ENCODE measurements around the gene ROPN1L.
"Not testable (repeated sequence)": the region's sequence is repeated elsewhere in the genome, so short reads cannot be mapped to it uniquely, and the experiment has no call there.

The ROPN1L gene

DNA sequence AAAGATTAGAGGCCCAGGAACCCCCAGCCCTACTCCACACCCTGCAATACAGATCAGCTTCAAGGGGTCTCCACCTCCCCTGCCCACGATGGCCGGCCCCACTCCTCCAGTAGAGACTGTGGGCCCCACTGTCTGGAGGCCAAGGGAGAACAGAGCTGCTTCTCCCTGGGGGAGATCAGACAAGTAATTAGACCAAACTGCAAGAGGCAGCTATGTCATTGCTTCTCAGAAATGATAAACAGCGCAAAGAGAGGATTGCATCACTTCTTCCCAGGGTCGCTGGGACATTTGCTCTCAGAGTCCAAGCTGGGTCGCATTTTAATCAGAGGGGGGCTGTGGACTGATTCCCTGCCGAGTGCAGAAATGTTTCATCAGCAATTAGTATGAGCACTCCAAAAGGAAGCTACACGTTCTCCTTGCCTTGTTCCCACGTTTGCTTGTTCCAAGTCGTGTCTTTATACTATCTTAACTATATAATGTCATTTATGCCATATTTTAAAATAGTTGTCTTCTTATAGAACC, 59.9 kb downstream of the ROPN1L start:
- no peak for DNase-seq (ENCODE audit: low read depth)

DNA sequence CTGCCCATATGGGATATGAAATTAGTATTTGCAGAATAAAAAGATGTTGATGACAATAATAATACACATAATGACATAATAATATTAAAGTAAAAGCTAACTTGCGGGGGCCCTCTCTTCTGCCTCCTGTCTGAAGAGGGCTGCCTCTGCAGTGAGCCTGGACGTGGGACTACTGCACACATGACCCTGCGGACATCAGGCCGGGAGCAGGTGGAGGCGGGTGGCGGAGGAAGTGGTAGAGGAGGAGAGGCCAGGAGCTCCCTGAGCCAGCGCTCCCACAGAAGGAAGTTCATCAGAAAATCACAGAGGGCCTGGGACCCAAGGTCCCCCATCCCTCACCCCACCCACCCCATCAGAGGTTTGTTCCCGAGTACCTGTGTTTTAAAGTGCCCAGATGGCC, 60.5 kb downstream of the ROPN1L start:
- DNase-seq (ENCODE audit: low read depth): no peak

DNA sequence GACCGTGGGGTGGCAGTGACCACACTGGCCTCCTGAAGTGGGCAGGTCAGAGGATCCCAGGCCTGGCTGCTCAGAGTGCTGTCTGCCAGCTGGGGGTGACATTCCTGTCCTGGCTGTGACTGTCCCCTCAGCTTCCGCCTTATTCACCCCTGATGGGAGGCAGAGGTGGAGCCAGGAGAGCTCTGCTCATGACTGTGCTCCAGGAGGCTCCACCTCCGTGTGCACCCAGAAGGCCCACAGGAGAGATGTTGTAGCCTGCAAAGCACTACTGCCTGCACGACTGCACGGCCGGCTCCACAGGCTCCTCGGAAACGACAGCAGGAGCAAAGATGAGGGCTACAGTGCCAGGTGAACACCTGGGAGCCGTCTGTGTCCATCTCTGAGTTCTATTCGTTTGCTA, 60.9 kb downstream of the ROPN1L start:
- no peak for DNase-seq (ENCODE audit: low read depth)

DNA sequence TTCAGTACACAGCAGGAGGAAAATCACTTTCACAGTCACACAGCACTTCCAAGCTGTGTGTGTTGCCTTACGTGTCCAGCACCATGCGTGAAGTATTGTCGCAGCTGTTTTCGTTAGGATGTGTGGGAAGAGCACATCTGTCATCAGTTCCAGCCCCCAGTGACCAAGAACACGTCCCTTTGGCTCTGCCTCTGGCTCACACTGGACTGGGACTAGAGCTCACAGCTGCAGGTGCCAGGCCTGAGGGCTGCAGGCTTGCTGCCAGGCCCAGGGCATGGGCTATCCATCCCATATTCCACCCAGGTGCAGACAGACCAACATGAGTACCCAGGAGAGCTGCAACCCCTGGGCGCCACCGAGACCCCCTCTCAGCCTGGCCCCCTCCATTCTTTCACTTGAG, 61.6 kb downstream of the ROPN1L start:
- no peak for DNase-seq (ENCODE audit: low read depth)

DNA sequence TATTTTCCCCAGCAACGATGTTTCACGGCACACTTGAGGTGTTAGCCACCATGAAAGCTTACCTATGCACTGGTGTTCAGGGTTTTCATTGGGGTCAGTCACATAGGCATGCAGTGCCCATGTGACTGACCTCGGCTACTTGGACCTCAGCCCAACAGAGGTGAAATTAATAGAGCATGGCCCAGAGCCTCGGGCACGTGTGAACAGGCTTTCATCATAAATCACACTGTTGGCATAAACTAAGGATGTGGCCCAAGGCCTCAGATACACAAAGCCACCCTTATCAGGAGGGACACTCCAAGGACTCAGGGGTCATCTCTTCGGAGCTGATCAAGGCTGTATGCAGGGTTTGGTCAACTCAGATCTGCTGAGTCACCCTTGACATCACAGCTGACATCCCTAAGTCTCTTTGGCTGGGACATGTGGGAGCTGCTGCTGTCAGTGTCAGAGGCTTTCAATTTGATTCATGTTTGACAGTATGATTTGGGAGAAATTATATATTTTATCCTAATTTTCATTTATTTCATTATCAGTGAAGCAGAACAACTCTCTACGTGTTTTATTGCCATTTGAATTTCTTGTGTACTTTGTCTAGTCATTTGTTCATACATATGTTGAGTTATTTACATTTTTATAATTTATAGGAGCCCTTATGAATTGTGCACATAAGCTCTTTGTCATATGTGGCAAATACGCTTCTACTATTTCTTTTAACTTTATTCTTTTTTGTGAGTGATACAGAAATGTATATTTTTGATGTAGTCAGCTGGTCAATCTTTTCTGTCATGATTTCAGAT, 62.5 kb downstream of the ROPN1L start:
- no peak for DNase-seq (ENCODE audit: low read depth)

DNA sequence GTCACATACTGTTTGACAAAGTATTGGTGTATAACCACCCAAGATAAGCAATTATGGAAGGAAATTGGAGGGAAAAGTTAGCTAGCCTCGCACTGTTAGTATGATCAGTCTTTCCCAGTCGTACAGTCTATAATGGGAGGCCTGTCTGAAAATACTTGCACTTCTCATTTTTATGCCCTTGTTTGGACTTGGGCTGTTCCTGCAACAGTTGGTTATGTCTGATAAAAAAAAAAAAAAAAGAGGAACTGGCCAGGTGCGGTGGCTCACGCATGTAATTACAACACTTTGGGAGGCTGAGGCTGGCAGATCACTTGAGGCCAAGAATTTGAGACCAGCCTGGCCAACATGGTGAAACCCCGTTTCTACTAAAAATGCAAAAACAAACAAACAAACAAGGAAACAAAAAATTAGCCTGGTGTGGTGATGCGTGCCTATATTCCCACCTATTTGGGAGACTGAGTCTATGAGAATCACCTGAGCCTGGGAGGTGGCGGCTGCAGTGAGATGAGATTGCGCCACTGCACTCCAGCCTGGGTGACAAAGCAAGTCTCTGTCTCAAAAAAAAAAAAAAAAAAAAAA, 63.9 kb downstream of the ROPN1L start:
- no peak for DNase-seq (ENCODE audit: low read depth)

DNA sequence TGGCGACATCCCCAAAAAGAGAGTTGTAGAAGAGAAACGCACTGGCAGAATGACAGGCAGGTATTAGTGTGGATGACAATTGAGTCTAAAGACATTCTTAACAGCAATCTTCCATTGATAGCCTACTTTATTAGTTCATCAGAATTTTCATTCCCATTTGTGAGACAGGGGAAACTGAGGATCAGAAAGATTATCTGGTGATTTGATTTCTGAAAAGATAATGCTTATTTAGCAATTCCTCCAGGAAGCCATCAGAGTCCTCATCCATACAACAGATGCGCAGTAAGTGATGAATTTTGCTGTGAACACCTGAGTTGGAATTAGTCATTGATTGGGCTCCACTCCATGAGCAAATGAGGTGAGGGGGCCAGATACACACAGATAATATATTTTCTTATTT, 64.9 kb downstream of the ROPN1L start:
- DNase-seq (ENCODE audit: low read depth): no peak

DNA sequence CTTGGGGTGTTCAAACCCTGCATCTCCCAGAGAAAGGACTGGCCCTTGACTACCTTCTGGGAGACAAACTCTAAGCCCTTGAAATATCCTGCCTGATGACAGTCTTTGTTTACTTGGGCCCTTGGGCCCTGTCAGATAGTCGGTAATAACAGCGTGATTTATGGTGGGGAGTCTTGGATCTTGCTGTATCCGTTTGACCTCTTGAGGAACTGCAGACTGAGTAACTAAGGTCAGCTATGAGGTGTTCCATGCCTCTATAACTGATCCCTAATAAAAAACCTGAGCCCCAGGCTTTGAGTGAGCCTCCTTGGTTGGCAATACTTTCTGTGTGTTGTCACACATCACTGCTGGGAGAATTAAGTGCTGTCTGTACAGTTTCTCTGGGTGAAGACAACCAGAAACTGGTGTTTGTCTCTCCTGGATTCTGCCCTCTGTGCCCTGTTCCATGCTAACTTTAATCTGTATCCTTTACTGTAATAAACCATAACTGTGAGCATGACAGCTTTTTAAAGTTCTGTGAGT, 66.0 kb downstream of the ROPN1L start:
- DNase-seq (ENCODE audit: low read depth): no peak

DNA sequence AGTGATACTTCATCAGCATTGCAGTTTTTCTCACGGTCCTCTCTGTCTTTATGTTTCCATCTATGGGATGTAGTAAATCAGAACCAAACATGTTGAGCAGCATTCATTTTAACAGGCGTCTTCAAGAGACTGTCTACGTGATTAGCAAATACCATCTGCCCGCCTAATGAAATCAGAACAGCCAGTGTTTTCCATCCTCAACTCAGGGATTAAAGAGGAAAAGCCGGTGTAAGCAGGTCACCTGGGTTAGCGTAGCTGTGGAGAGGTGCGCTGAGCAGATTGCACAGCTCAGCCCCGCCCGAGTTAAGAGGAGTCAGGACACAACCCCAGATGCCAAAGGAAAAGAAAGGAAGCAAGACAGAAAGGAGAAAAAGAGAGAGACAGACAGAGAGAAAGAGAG, 67.9 kb downstream of the ROPN1L start:
- no peak for DNase-seq (ENCODE audit: low read depth)

DNA sequence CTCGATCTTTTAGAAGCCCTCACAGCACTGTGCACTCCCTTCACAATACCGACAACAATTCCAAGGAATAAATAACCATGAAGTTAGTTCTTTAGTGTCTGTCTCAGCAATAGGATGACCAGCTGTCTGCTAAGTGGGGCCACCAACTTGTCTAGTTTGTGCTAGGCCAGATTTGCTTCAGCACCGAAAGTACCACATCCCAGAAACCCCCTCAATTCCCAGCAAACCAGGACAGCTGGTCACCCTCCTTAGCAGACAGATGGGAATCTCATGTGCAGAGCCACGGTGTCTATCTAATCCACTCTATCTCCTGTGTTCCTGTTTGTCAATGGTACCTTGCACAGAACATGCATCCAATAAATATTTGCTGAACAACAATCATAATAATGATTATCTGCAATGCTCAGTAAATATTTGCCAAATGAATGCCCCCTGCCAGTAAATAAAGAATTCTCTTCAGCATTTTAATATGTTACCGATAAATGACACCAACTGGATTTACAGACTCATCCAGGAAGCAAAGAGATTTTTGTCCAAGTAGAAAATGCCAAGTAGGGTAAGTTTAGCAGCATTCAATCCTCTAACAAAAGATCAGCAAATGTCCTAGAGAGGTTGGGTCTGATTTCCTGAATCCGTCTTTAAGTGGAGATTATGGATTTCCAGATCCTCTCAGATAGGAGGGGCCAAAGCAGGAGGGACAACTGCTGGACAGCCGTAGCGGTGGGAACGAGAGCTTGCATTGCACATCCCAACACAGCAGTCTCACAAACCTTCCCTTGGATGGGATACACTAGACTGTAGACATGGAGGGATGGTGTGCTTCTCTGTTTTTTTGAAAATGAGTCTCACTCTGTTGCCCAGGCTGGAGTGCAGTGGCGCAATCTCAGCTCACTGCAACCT, 70.3 kb downstream of the ROPN1L start:
- DNase-seq (ENCODE audit: low read depth): no peak

DNA sequence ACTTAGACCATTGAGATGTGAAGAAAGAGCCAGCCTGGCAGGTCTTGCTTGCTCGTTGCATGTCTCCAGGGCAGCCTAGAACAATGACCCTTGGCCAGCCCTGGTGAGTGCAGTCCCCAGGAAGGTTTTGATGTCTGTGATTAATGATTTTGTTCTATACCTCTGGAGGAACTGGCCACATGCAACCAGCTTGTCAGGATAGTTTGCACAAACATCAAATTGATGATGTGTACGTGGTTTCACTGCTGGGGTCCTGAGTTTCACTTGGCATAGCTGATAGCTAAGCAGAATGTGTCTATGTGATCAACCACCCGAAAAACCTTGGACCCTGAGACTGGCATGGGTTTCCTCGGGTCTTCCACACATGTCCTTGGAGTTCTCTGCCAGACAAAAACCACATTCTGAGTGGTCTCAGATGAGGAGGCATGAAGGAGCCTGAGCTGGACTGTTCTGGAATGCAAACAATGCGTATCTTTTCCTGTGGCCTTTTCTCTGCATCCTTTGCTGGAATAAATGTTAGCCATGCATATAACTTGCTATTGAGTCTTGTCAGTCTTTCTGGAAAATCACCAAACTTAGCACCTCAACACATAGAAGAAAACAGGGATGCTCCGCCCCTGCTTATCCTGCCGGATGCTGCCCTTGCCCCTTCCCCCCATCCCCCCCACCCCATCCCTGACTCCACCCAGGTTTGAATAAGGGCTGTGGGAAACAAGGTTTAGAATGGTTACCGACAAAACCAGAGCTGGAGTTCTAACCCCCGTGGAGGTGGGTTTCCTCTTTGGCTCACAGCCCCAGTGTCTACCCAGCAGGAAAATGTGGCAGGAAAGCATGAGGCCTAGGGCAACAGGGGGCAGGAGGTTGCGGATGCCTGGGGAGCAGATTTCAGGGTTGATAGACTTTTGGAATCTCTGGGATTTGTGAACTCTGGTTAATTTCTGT, 72.1 kb downstream of the ROPN1L start:
- no peak for DNase-seq (ENCODE audit: low read depth)

DNA sequence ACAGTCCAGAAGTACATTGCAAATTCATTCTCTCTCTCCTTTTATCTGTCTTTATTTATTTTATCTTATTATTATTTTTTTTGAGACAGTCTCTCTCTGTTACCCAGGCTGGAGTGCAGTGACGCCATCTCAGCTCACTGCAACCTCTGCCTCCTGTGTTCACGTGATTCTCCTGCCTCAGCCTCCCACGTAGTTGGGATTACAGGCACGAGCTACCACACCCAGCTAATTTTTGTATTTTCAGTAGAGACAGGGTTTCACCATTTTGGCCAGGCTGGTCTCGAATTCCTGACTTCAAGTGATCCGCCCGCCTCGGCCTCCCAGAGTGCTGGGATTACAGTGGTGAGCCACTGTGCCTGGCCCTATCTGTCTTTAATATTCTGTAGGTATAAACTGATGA, 72.9 kb downstream of the ROPN1L start:
- not testable (repeated sequence) for DNase-seq (ENCODE audit: low read depth)

All from activated T-cell treated with anti-CD3 and anti-CD28 coated beads for 24 hours (primary cell).